ENCODE data around the gene SCAMP1.

GRCh38 chr5:78326930-78327329 is 33.5 kb upstream of the SCAMP1 start:
- TF ChIP-seq, protein P1, sequence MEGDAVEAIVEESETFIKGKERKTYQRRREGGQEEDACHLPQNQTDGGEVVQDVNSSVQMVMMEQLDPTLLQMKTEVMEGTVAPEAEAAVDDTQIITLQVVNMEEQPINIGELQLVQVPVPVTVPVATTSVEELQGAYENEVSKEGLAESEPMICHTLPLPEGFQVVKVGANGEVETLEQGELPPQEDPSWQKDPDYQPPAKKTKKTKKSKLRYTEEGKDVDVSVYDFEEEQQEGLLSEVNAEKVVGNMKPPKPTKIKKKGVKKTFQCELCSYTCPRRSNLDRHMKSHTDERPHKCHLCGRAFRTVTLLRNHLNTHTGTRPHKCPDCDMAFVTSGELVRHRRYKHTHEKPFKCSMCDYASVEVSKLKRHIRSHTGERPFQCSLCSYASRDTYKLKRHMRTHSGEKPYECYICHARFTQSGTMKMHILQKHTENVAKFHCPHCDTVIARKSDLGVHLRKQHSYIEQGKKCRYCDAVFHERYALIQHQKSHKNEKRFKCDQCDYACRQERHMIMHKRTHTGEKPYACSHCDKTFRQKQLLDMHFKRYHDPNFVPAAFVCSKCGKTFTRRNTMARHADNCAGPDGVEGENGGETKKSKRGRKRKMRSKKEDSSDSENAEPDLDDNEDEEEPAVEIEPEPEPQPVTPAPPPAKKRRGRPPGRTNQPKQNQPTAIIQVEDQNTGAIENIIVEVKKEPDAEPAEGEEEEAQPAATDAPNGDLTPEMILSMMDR (conservative IDR thresholded peaks at IDR 0.05 in 1 of 2, IDR thresholded peaks at IDR 0.05 in 1 of 2; ENCODE audit: low read depth in 1 of 2, low read length in 2 of 2): no peak
- no peak for TF ChIP-seq EZH2 (IDR thresholded peaks at IDR 0.05; ENCODE audit: low read length, missing control alignments)
